BE2C (cell line): Measurements from ENCODE around the gene NPS.

Experiments used
- DNase-seq: peaks from one replicate; pipeline ENCODE4 v3.0.0-alpha.2; 2020
- H3K27me3 ChIP-seq: fragments of 250-450 bp; sonication (Bioruptor Pico); 2 replicates; pipeline ENCODE4 v1.5.1; 2020; ENCODE audit warnings: mild to moderate bottlenecking
- H3K36me3 ChIP-seq: fragments of 250-450 bp; sonication (Bioruptor Pico); 2 replicates; pipeline ENCODE4 v1.5.1; 2020; ENCODE audit warnings: mild to moderate bottlenecking
- H3K4me1 ChIP-seq: fragments of 250-450 bp; sonication (Bioruptor Pico); 2 replicates; pipeline ENCODE4 v1.5.1; 2020
- H3K4me3 ChIP-seq: 2 replicates; pipeline ENCODE4 v1.5.1; 2011; ENCODE audit warnings: low read depth, low read length
- H3K9me3 ChIP-seq: fragments of 250-450 bp; sonication (Bioruptor Pico); 2 replicates; pipeline ENCODE4 v1.5.1; 2020
- TF ChIP-seq, protein P1 (sequence below): IDR thresholded peaks from 2 replicates; pipeline ENCODE4 v1.5.1; 2012; ENCODE audit warnings: mild to moderate bottlenecking, low read depth, low read length

Gene NPS

DNA sequence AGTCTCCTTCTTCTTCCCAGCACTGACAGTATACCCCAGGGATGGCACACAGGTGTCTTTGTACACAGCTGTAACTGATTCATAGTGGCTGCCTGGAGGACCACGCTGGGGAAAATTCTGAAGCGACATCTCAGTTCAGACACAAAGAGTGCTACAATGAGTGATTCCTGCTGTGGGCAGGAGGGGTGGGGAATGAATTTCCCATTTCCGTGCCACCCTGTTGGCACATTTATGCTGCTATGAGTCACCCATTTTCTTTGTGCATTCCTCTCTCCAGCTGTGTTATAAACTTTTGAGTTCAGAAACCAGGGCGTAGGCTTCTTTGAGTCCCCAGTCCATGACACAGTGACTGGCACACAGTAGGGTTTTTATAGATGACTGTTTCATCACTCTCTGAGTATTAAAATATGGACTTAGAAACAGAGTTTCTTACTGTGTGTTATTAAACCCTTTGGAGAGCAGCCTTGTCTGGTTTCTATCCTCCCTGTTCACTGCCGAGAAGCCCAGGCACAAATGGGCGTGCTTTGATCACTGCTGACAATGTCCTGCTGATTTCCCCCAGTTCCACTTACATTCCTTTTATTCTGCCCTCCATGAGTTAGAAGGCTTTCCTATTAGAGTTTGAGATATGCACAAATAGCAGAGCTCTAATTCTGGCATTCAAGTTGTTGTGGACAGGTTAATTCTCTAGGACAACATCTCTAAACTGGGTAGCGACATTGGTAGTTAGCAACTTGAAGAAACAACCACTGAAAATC, 24.0 kb upstream of the NPS start:
- no peaks in the 10 kb centered on the region for H3K27me3 ChIP-seq
- H3K4me3 ChIP-seq = no peak overlapping the region
- DNase-seq = no peak
- no peaks in the 10 kb centered on the region for H3K36me3 ChIP-seq
- no peaks in the 10 kb centered on the region for H3K9me3 ChIP-seq
- TF ChIP-seq, protein P1, sequence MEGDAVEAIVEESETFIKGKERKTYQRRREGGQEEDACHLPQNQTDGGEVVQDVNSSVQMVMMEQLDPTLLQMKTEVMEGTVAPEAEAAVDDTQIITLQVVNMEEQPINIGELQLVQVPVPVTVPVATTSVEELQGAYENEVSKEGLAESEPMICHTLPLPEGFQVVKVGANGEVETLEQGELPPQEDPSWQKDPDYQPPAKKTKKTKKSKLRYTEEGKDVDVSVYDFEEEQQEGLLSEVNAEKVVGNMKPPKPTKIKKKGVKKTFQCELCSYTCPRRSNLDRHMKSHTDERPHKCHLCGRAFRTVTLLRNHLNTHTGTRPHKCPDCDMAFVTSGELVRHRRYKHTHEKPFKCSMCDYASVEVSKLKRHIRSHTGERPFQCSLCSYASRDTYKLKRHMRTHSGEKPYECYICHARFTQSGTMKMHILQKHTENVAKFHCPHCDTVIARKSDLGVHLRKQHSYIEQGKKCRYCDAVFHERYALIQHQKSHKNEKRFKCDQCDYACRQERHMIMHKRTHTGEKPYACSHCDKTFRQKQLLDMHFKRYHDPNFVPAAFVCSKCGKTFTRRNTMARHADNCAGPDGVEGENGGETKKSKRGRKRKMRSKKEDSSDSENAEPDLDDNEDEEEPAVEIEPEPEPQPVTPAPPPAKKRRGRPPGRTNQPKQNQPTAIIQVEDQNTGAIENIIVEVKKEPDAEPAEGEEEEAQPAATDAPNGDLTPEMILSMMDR = no peak
- no peaks in the 10 kb centered on the region for H3K4me1 ChIP-seq

DNA sequence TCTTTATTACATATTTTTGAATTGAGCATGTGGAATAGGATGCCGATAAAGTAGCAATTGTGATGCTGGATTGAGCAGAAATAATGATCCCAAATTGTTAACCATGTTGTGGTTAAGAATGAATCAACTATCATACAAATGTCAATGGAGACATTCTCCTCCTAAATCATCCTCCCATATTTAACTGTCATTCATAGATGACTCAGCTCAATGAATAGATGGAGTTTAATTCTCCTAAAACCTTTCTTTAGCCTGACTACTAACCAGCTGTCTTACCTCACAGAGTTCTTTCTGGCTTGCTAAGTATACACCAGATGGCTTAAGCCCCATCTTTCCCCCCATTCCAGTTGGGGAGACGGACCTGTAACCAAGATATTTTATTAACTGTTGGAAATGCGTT, 23.4 kb upstream of the NPS start:
- Histone ChIP-seq H3K4me1 (no peaks in the 10 kb centered on the region), H3K36me3 (no peaks in the 10 kb centered on the region), H3K4me3 (no peak overlapping the region), H3K9me3 (no peaks in the 10 kb centered on the region), H3K27me3 (no peaks in the 10 kb centered on the region)
- TF ChIP-seq, protein P1 = no peak
- DNase-seq = no peak

DNA sequence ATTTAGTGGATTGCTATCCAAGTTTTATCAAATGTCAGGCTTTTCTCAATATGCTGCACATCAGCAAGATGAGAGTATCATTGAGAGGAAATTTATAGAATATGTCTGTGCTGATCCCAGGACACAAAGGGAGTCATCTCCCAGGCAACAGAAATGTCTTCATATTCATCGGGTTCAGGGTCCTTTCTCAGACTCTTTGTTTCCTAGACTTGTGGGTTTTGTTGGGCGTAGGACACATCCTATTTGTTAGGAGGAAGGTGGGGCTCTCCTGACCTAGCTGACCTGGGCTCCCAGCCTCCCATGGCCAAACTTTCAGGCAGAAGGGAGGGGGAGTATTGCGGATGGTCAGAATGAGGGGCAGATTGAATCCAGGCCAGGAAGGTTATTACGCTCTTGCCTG, 22.9 kb upstream of the NPS start:
- DNase-seq = no peak
- TF ChIP-seq, protein P1 = no peak
- no peaks in the 10 kb centered on the region for H3K4me1 ChIP-seq
- no peaks in the 10 kb centered on the region for H3K9me3 ChIP-seq
- no peaks in the 10 kb centered on the region for H3K36me3 ChIP-seq
- H3K4me3 ChIP-seq = no peak overlapping the region
- no peaks in the 10 kb centered on the region for H3K27me3 ChIP-seq

DNA sequence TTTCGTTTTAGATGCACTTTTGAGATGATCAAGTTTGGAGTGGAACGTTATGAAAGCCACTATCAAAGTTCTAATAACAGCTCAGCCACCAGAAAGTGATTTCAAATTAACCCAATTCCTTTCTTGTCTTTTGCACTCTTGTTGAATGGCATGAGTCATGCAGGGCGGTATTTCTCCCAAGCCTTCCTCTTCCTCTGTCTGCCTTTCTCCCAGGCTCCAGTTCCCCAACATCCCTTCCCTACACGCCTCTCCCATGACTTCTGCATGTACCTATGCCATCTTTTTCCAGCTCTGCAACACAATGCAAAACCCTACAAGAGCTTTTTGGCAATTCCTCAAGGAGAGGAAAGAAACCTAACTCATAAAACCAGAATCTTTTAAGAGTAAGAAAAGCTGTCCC, 21.8 kb upstream of the NPS start:
- no peaks in the 10 kb centered on the region for H3K4me1 ChIP-seq
- no peak overlapping the region for H3K4me3 ChIP-seq
- H3K27me3 ChIP-seq = no peaks in the 10 kb centered on the region
- DNase-seq = no peak
- no peaks in the 10 kb centered on the region for H3K36me3 ChIP-seq
- TF ChIP-seq, protein P1 = no peak
- H3K9me3 ChIP-seq = no peaks in the 10 kb centered on the region

DNA sequence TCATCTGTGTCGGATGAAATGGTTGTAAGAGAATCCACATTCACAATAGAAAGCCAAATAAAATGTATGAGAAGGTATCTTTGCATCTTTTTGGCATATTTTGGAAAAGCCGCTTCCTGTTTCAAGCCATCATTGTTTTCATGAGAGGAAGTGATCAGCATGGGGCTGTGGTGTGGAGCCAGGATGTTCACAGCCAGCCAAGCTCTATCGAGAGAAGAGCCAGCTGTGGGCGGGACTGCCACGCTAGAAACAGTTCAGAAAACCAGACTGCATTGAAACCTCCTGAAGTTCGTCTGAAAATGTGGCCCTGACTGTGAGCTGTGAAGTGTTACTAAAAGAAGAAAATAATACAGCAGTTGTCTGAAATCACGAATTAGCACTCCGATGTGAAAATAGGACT, 21.2 kb upstream of the NPS start:
- Histone ChIP-seq H3K36me3 (no peaks in the 10 kb centered on the region), H3K4me3 (no peak overlapping the region), H3K9me3 (no peaks in the 10 kb centered on the region), H3K4me1 (no peaks in the 10 kb centered on the region), H3K27me3 (no peaks in the 10 kb centered on the region)
- TF ChIP-seq, protein P1 = no peak
- no peak for DNase-seq

DNA sequence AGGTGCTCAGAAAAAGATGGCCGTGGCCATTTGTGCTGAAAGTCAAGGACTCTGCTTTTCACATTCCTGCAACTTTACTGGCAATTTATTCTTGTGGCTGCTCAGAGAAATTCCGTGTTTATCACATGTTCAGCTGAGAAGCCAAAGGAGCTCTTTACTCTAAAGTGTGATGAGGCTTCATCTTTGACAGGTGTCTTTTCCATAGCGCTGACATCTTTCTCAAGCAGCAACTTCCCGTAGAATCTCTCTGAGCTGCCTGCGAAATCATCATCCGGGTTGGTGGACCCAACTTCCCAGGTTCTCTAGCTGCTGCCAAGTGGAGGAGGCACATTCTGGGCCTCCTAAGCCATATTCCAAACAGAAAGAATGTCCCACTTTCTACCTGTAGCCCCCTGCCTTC, 16.9 kb upstream of the NPS start:
- Histone ChIP-seq H3K4me3 (no peak overlapping the region), H3K27me3 (no peaks in the 10 kb centered on the region), H3K4me1 (no peaks in the 10 kb centered on the region), H3K36me3 (no peaks in the 10 kb centered on the region), H3K9me3 (no peaks in the 10 kb centered on the region)
- TF ChIP-seq, protein P1 = no peak
- DNase-seq = no peak
